Stimulated activated CD4-positive, alpha-beta T cell treated with anti-CD3 and anti-CD28 coated beads, Interleukin-4, amount 100 ng/mL, for 24 hours (primary cell): ENCODE measurements around the gene NID1.

Source experiments
- DNase-seq: peaks from one replicate; pipeline ENCODE4 v3.0.0-alpha.2; 2020

NID1 gene, protein sequence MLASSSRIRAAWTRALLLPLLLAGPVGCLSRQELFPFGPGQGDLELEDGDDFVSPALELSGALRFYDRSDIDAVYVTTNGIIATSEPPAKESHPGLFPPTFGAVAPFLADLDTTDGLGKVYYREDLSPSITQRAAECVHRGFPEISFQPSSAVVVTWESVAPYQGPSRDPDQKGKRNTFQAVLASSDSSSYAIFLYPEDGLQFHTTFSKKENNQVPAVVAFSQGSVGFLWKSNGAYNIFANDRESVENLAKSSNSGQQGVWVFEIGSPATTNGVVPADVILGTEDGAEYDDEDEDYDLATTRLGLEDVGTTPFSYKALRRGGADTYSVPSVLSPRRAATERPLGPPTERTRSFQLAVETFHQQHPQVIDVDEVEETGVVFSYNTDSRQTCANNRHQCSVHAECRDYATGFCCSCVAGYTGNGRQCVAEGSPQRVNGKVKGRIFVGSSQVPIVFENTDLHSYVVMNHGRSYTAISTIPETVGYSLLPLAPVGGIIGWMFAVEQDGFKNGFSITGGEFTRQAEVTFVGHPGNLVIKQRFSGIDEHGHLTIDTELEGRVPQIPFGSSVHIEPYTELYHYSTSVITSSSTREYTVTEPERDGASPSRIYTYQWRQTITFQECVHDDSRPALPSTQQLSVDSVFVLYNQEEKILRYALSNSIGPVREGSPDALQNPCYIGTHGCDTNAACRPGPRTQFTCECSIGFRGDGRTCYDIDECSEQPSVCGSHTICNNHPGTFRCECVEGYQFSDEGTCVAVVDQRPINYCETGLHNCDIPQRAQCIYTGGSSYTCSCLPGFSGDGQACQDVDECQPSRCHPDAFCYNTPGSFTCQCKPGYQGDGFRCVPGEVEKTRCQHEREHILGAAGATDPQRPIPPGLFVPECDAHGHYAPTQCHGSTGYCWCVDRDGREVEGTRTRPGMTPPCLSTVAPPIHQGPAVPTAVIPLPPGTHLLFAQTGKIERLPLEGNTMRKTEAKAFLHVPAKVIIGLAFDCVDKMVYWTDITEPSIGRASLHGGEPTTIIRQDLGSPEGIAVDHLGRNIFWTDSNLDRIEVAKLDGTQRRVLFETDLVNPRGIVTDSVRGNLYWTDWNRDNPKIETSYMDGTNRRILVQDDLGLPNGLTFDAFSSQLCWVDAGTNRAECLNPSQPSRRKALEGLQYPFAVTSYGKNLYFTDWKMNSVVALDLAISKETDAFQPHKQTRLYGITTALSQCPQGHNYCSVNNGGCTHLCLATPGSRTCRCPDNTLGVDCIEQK

DNA sequence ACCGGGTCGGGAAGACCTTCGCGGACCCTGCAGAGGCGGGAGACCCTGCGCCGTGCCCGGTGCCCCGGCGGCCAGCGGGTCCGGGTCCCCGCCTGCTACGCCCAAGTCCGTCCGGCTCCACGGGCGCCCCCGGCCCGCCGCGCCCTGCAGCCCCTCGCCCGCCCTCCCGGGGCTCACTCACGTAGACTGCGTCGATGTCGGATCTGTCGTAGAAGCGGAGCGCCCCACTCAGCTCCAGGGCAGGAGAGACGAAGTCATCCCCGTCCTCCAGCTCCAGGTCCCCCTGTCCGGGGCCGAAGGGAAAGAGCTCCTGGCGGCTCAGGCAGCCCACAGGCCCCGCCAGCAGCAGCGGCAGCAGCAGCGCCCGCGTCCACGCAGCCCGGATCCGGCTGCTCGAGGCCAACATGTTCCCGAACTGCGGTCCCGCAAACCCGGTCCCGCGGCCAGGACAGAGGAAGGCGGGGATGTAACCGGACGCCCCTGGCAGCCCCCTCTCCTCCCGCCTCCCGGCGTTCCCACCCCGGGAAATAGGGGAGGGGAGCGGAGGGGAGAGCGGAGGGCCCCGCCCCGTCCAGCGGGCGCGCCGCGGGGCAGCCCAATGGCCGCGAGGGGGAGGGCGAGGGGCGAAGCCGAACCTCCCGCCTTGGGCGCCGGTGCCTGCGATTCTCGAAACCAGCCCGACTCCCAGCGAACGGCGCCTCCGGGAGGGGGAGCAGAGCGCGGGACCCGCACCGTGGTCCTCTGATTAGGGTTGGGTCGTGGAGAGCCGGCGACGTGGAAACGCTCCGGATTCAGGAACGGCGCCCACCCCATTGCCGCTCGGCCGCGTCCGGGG lies at the start of gene NID1:
TSS of gene NID1 (minus strand) at position 417 of the 835 bp plus-strand sequence. CDS start at position 406, 11 bp downstream.
- DNase-seq = no peak

DNA sequence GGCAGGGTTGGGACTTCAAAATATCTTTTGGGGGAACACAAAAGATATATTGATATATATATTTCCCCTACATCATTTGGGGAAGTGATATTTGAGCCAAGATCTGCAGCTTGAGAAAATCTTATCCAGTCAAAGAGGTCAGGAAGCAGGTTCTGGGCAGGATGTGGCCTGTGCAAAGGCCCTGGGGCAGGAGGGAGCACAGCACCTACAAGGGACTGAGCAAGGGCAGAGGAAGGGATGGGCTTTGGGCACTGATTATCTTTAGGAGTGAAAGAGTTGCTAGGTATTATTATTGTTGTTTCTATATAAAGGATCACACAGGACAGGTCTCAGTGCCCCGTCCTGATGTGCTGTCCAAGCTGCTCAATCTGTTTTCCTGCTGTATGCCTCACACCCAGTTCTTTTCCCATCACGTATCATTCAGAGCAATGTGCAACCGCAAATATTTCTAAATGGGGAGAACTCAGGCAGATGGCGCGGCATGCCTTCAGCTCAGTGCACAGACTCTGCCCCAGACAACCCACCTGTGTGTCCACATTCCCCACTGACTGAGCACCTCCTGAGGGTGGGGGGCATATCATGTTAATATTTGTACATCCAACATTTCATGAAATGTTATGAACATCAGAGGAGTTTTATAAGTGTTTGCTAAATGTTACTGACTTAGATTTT lies 49.3 kb upstream of the NID1 start:
- no peak for DNase-seq

DNA sequence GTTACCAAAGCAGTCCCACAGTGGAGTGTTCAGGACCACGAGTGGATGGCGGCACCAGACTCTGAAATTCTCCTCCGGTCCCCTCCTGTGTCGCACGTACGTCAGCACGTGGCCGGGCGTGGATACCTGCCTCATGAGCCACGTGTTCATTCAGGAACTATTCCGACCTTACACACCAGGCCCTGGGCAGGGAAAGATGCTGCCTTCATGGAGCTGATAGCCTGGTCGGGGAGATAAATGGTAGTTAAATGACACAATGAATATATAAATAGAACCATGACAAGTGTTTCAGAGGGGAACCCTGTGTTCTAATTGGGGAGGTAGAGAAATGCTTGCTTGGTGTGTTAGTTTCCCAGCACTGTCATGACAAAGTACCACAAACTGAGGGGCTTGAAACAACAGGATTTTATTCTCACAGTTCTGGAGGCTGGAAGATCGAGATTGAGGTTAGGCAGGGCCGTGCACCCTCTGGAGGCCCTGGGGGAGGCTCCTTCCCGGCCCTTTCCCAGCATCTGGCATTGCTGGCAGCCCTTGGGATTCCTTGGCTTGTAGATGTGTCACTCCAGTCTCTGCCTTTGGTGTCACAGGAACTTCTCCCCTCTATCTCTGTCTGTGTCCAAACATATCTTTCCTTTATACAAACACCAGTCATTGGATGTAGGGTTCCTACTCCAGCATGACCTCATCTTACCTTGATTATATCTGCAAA lies 48.6 kb upstream of the NID1 start:
- DNase-seq = no peak

DNA sequence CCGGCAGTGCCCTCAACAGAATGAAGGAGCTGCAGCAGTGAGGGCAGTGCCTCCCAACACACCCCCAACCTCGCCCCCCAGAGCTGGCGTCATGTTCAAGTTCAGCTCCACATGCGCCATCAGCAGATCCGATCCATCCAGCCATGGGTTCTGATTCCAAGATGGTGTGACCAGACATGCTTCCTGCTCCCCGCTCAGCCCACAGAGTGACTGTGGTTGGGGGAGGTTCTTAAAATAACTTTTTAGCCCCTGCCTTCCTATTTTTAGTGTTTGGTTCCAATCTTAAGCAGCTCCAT lies 47.4 kb upstream of the NID1 start:
- DNase-seq = no peak

DNA sequence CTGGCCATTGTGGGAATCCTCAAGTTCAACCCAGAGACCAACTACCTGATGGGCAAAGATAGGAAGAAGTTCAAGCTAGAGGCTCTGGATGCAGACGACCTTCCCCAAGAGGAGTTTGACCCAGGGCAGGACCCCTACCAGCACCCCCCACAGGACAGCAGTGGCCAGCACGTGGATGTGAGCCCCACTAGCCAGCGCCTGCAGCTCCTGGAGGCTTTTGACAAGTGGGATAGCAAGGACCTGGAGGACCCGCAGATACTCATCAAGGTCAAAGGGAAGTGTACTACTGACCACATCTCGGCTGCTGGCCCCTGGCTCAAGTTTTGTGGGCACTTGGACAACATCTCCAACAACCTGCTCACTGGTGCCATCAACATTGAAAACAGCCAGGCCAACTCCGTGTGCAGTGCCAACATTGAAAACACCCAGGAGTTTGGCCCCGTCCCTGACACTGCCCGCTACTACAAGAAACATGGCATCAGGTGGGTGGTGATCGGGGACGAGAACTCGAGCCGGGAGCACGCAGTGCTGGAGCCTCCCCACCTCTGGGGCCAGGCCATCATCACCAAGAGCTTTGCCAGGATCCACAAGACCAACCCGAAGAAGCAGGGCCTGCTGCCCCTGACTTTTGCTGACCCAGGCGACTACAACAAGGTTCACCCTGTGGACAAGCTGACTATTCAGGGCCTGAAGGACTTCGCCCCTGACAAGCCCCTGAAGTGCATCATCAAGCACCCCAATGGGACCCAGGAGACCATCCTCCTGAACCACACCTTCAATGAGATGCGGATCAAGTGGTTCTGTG lies 46.8 kb upstream of the NID1 start:
- no peak for DNase-seq

DNA sequence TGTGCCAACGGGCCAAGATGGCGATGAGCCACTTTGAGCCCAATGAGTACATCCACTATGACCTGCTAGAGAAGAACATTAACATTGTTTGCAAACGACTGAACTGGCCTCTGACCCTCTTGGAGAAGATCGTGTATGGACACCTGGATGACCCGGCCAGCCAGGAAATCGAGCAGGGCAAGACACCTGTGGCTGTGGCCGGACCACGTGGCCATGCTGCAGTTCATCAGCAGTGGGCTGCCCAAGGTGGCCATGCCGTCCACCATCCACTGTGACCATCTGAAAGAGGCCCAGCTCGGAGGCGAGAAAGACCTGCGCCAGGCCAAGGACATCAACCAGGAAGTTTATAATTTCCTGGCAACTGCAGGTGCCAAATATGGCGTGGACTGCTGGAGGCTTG lies 45.2 kb upstream of the NID1 start:
- DNase-seq = no peak

DNA sequence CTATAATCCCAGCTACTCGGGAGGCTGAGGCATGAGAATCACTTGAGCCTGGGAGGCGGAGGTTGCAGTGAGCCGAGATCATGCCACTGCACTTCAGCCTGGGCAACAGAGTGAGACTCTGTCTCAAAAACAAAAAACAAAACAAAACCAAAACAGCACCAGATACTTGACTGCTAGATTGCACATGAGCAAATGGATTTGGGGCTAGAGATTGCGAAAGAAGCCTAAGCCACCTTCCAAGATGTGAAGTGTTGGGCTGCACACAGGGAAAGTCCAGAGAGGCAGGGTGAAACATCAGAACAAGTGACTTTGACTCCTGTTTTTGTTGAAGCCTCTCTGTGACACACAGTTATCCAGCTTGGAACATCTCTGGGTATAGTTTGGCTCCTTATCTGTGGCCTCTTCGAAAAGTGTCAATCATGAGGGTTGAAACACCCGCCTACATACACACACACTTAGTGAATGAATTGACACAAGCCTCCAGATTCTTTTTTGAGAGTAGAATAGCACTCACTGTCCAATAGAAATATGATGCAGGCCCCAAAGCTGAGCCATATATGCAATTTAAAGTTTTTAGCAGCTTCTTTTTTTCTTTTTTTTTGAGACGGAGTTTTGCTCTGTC lies 43.2 kb upstream of the NID1 start:
- DNase-seq = no peak

DNA sequence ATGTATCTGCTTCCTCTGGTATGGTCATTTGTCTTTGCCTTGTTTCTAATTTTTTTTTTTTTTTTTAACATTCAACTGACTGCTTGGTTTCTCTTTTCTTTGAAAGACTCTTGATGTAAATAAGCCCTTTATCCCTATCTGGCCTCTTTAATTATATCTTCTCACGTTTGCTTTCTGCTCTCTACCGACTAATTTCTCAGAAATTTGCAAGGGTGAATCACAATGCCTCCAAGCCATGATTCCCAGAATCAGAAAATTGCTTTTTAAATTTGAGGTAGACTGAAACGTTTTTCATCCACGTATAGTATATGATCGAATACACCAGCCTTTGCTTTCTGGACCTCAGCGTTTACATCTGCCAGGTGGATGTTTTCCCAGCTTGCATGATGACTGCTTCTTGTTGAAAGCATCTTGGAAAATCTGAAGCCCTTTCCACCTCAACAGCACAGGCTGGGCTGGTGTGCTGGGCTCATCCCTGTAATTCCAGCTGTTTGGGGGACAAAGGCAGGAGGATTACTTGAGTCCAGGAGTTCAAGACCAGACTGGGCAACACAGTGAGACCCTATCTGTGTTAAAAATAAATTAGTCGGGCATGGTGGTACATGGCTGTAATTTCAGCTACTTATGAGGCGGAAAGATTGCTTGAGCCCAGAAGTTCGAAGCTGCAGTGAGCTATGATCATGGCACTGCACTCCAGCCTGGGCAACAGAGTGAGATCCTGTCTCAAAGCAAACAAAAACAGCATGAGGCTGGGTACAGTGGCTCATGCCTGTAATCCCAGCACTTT lies 42.4 kb upstream of the NID1 start:
- DNase-seq = no peak

DNA sequence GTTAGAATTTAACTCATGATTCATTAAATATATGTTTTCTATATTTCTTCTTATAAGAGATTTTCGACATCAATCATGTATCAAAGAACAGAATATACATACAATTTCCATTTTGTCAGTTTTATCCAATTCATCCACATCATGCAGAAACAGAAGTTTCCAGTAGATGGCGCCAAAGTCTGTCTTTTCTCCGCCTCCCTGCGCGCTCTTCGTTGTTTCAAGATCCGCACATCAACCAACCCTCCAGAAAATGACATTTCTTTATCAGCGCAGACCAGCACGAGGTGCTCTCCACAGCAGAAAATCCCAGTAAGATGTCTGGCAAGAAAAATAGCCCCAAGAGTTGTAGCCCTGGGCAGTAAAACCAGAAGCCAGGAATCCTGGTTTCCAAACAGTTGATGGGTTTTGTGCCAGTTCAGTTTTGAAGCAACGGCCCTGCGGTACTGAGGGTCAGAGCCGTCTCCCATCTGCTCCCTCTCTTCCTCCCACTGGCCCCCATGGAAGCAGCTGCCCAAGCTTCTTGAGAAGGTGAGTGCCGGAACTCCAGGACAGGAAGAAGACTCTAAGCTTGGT lies 38.8 kb upstream of the NID1 start:
- peak; percentile 67 for DNase-seq

DNA sequence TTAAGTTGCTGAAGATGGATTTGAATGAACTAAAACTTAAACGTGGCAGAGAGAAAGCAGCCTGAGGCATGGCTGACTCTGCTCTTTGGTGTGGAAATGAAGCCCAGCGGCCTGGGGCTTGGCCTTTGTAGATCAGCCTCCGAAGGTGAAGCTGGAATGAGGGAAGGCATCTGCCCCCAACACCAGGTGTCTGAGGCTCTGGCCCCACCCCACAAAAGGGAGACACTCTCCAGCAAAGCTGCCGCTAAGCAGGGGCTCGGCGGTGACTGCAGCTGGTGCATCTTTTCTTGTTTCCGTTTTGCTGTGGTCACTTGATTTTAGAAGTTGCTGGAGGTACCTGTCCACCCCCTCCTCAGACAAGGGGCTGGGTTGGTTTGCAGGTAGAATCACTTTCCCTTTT lies 38.2 kb upstream of the NID1 start:
- DNase-seq = no peak

DNA sequence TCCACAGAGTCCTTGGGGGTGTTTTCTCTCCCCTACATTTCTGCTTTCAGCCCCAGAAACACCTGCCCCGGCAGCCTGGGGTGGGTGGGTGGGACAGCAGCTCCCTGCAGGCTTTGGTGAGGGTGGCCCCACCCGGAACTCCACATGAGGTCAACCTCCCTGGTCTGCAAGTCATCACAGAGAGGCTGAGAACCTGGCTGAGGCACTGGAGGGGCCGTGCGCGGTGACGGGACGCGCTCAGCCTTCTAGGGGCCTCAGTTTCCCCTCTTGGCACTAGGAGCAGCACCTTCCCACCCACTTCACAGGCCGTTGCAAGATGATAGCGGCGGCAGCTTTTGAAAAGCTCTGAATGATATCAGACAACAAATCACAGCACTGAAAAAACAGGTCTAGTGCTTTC lies 37.7 kb upstream of the NID1 start:
- DNase-seq = no peak

DNA sequence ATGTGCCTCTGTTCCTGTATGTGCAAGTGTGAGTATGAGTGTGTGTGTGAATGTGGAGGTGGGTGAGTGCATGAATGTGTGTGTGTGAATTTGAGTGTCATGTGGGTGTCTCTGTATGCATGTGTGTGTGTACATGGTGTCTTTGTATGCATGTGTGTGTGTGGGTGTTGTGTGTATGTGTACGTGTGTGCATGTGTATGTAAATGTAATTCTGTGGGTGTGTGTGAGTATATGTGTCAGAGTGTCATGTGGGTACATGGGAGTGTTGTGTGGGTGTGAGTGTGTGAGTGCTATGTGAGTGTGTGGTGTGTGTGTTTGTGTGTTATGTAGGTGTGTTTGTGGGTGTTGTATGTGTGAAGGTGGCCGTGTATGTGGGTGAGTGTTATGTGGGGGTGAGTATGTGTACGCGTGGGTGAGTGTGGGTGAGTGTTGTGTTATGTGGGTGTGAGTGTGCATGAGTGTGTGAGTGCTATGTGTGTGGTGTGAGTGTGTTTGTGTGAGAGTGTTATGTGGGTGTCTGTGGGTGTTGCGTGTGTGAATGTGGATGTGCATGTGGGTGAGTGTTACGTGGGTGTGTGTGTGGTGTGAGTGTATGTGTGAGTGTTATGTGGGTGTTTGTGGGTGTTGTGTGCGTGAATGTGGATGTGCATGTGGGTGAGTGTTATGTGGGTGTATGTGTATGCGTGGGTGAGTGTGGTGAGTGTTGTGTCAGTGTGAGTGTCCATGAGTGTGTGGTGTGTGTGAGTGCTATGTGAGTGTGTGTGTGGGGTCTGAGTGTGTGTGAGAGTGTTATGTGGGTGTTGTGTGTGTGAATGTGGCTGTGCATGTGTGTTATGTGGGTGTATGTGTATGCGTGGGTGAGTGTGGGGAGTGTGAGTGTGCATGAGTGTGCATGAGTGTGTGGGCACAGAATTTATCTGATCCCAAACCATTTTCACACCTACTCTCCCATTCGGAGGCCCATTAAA lies 36.6 kb upstream of the NID1 start:
- no peak for DNase-seq

DNA sequence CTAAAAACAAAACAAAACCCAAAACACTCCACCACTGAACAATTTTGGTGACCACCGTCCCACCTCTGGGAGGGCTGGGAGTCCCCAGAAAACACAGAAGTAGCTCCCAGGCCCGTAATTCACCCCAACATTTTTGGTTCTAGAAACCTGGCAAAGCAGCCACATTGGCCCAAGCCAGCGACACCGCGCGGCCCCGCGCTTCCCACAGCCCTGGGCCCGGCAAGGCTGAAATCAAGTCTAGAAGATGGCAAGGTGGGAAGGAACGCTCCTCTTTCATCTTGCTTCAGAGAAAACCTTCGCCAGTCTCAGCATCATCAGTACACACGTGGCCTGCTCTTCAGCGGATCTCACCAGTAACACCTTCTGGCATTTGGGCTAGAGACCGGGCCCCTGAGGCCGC lies 35.9 kb upstream of the NID1 start:
- DNase-seq = no peak

DNA sequence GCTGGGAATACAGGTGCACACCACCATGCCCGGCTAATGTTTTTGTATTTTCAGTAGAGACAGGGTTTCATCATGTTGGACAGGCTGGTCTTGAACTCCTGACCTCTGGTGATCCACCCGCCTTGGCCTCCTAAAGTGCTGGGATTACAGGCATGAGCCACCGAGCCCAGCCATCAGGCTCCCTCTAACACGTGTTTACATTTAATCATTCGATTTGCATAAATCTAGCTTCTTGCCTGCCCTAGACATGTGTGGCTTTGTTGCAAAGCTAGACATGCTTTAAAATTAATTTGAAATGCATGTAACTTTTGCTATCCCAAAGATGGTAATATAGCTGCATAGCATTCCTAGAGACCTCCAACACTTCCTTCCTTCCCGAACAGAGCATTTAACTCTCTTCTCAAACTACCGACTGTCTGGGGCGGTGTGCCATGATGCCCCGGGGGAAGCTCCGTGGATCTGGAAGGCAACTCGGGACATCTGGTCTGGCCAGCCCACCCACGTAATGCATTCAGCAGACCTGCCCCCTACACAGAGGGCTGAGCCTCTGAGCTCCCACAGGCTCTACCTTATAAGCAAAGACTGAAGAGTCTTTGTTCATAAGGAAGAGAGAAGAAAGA lies 34.6 kb upstream of the NID1 start:
- DNase-seq = no peak

DNA sequence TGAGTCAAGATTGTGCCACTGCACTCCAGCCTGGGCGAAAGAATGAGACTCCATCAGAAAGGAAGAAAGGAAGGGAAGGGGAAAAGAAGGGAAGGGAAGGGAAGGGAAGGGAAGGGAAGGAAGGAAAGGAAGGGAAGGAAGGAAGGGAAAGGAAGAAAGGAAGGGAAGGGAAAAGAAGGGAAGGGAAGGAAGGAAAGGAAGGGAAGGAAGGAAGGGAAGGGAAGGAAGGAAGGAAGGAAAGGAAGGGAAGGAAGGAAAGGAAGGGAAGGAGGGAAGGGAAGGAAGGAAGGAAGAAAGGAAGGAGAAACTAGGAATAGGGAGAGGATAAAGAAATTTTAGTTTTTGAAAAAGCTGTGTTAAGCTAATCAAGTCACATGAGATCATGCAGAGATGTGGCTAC lies 33.4 kb upstream of the NID1 start:
- DNase-seq = no peak

DNA sequence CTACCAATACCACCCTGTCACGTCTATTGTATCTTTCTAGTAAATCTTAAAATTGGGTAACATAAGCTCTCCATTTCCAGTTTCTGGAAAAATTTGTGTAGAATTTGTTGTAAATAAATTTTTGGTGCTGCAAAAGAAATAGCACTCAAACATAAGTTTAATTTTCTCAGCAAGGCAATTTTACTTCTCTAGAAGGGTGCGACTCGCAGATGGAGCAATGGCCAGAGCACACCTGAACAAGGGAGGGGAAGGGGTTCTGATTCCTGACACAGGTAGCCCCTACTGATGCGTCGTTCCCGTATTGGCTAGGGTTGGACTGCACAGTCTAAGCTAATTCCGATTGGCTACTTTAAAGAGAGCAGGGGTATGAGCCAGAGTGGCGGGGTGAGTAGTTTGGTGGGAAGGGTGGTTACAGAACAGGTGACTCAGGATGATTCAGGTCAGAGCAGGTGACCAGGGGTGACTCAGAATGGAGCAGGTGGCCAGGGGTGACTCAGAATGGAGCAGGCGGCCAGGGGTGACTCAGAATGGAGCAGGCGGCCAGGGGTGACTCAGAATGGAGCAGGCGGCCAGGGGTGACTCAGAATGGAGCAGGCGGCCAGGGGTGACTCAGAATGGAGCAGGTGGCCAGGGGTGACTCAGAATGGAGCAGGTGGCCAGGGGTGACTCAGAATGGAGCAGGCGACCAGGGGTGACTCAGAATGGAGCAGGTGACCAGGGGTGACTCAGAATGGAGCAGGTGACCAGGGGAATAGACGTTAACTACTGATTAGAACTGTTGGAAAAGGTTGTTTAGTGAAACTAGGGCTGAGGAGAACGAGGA lies 32.0 kb upstream of the NID1 start:
- peak; percentile 85 for DNase-seq
